Chondrocyte (in vitro differentiated cells): ENCODE data around the gene PAN2. TPM values are rescaled to one million over a fixed set of nuclear protein-coding genes. Genes with fewer than 3 reads are reported as not detected.

Source experiments
- DNase-seq: peaks from one replicate; pipeline ENCODE4 v3.0.0; 2021; ENCODE audit warnings: mixed read lengths, low spot score
- H3K27ac Mint-ChIP-seq: one replicate; pipeline ENCODE4 v1.8.0; 2021; ENCODE audit warnings: mild to moderate bottlenecking, moderate library complexity, mixed read lengths; ENCODE audit not compliant: unreplicated experiment
- H3K27me3 Mint-ChIP-seq: 2 replicates; pipeline ENCODE4 v1.8.0; 2021; ENCODE audit warnings: low read depth, mixed read lengths
- H3K36me3 Mint-ChIP-seq: 2 replicates; pipeline ENCODE4 v1.8.0; 2021; ENCODE audit warnings: low read depth, mixed read lengths
- H3K4me1 Mint-ChIP-seq: 2 replicates; pipeline ENCODE4 v1.8.0; 2021; ENCODE audit warnings: low read depth, mild to moderate bottlenecking, mixed read lengths
- H3K4me3 Mint-ChIP-seq: one replicate; pipeline ENCODE4 v1.8.0; 2021; ENCODE audit warnings: mild to moderate bottlenecking, moderate library complexity, mixed read lengths; ENCODE audit not compliant: unreplicated experiment
- H3K9me3 Mint-ChIP-seq: 2 replicates; pipeline ENCODE4 v1.8.0; 2021; ENCODE audit warnings: low read depth, mixed read lengths
- total RNA-seq: library from RNA; stranded (reverse); gene quantifications from 3 replicates; pipeline ENCODE4 v1.2.1, GENCODE V29; 2021
- TF ChIP-seq, protein P1 (sequence below): fragments of 200-600 bp; sonication (generic); IDR thresholded peaks from 2 replicates; pipeline ENCODE4 v1.5.0; 2021; ENCODE audit warnings: antibody characterized with exemption, mild to moderate bottlenecking, moderate library complexity

Gene PAN2
- total RNA-seq, 1 donor from 2014 or later: 27.6 TPM

DNA sequence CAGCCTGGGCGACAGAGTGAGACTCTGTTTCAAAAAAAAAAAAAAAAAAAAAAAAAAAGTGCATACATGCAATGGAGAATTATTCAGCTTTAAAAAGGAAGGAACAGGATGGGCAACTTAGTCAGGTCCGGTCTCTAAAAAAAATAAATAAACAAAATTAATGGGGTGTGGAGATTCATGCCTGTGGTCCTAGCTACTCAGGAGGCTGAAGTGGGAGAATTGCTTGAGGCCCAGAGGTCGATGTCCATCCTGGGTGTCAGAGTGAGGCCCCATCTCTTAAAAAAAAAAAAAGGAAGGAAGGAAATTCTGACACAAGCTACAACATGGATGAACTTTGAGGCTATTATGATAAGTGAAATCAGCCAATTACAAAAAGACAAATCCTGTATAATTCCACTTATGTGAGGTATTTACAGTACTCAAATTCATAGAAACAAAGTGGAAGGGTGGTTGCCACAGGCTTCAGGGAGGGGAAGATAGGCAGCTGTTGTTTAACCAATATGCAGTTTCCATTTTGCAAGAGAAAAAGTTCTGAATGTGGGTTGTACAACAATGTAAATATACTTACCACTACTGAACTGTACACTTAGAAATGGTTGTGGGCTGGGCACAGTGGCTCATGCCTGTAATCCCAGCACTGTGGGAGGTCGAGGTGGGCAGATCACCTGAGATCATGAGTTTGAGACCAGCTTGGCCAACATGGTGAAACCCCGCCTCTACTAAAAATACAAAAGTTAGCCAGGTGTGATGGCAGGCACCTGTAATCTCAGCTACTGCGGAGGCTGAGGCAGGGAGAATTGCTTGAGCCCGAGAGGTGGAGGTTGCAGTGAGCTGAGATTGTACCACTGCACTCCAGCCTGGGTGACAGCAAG lies 41.2 kb upstream of the PAN2 start:
- H3K9me3 Mint-ChIP-seq: peaks cover 10% of the 10 kb centered on the region
- H3K4me3 Mint-ChIP-seq: no peak overlapping the region
- H3K36me3 Mint-ChIP-seq: no peaks in the 10 kb centered on the region
- DNase-seq: no peak
- H3K27me3 Mint-ChIP-seq: peaks cover 7% of the 10 kb centered on the region
- no peaks in the 10 kb centered on the region for H3K4me1 Mint-ChIP-seq
- TF ChIP-seq, protein P1, sequence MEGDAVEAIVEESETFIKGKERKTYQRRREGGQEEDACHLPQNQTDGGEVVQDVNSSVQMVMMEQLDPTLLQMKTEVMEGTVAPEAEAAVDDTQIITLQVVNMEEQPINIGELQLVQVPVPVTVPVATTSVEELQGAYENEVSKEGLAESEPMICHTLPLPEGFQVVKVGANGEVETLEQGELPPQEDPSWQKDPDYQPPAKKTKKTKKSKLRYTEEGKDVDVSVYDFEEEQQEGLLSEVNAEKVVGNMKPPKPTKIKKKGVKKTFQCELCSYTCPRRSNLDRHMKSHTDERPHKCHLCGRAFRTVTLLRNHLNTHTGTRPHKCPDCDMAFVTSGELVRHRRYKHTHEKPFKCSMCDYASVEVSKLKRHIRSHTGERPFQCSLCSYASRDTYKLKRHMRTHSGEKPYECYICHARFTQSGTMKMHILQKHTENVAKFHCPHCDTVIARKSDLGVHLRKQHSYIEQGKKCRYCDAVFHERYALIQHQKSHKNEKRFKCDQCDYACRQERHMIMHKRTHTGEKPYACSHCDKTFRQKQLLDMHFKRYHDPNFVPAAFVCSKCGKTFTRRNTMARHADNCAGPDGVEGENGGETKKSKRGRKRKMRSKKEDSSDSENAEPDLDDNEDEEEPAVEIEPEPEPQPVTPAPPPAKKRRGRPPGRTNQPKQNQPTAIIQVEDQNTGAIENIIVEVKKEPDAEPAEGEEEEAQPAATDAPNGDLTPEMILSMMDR: no peak
- no peak overlapping the region for H3K27ac Mint-ChIP-seq

DNA sequence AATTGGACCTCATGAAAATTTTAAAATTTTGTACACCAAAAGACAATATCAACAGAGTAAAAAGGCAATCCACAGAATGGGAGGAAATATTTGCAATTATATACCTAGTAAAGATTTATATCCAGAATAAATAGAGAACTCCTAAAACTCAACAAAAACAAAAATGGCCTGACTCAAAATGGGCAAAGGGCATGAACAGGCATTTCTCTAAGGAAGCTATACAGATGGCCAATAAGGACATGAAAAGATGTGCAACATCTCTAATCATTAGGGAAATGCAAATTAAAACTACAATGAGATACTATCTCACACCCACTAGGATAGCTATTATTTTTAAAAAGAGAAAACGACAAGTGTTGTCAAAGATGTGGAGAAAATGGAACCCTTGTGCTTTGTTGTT lies 39.7 kb upstream of the PAN2 start:
- Mint-ChIP-seq H3K4me3 (no peak overlapping the region), H3K9me3 (peaks cover 10% of the 10 kb centered on the region), H3K27me3 (peaks cover 7% of the 10 kb centered on the region), H3K27ac (no peak overlapping the region), H3K4me1 (no peaks in the 10 kb centered on the region), H3K36me3 (no peaks in the 10 kb centered on the region)
- no peak for DNase-seq
- TF ChIP-seq, protein P1: no peak

DNA sequence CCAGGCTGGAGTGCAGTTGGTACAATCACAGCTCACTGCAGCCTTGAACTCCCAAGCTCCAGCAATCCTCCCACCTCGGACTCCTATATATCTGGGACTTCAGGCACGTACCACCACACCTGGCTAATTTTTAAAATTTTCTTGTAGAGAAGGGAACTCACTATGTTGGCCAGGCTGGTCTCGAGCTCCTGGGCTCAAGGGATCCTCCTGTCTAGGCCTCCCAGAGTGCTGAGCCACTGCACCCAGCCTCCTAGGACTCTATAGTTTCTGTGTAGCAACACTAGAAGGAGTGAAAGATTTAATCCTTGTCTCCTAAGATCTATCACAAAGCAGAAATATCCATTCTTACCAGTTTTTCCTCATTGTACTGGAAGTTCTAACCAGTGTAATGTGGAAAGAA lies 33.1 kb upstream of the PAN2 start:
- Mint-ChIP-seq H3K27me3 (peaks cover 7% of the 10 kb centered on the region), H3K4me1 (no peaks in the 10 kb centered on the region)

DNA sequence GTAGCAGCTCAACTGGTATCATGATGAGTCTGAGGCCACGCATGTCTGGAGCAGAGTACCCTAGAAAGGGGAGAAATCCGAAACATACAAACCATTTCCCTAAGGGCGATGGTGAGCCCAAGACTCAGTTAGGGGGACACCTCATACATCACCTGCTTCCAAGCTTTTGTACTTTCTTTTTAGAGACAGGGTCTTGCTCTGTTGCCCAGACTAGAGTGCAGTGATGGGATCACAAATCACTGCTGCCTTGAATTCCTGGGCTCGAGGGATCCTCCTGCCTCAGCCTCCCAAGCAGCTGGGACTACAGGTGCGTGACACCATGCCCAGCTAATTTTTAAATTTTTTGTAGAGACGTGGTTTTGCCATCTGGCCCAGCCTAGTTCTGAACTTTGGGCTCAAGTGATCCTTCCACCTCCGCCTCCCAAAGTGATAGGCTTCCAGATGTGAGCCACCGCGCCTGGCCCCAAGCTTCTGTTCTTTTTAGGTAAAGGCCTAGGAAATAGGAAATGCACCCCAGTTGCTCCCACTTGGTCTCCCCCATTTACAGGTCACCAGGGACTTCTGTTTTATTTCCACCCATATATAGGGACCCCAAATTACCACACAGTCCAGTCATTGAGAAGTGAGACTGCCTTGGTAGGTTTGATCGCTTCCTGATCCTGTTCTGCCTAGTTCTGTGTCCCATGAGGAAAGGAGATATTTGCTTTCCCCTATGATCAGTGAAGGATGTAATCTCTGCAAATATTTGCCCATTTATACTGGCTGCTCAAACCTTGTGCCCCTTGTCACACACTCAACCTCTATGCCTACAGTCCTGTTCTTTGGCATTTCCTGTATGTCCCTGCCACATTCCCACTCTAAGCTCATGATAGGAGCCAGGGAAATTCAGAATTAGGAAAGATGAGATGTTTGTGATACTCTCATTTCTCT lies 28.6 kb upstream of the PAN2 start, which contains the start of gene APOF:
TSS of gene APOF (minus strand) at position 728 of the 930 bp plus-strand sequence. CDS start at position 616, 112 bp downstream.
- Mint-ChIP-seq H3K27me3 (no peaks in the 10 kb centered on the region), H3K36me3 (no peaks in the 10 kb centered on the region), H3K9me3 (no peaks in the 10 kb centered on the region), H3K4me3 (no peak within 1 kb of the TSS), H3K27ac (no peak within 1 kb of the TSS), H3K4me1 (peaks cover 30% of the 10 kb centered on the region)
- TF ChIP-seq, protein P1: no peak
- no peak for DNase-seq

More for the DNA sequence above, 33.1 kb upstream of the PAN2 start:
- TF ChIP-seq, protein P1: no peak
- no peak overlapping the region for H3K27ac Mint-ChIP-seq
- no peaks in the 10 kb centered on the region for H3K36me3 Mint-ChIP-seq
- no peak overlapping the region for H3K4me3 Mint-ChIP-seq
- no peak for DNase-seq
- H3K9me3 Mint-ChIP-seq: no peaks in the 10 kb centered on the region

DNA sequence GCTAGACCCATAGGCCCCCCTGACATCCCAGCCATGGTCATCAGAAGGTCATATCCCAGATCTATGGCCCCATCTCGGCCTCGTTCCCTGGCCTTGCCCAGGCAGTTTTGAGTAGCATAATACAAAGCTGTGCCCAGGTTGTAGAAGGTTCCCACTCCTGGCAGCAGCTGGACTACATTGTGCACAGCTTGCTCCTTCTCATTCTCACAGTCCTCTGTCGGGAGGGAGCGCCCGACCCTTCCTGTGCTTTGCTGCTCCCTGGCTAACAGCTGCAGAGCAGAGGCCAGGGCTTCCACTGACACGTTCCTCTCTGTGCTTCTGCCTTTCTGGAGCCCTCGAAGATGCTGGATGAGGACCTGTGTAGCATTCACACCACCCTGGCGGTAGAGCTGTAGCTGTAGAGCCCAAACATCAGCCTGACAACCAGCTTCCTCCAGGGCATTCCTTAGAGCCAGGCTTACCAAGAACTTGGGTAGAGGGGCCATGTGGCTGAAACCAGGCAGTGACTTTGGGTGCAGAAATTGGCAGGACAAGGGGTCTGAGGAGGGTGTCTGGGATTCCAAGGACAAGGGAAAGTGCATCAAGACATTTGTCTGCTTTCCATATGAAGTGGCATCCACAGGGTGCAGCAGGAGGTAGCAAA lies 27.8 kb upstream of the PAN2 start:
- DNase-seq: no peak
- Mint-ChIP-seq H3K27ac (no peak overlapping the region), H3K4me3 (peak overlapping the region; percentile 93), H3K9me3 (no peaks in the 10 kb centered on the region), H3K36me3 (no peaks in the 10 kb centered on the region), H3K27me3 (no peaks in the 10 kb centered on the region), H3K4me1 (peaks cover 30% of the 10 kb centered on the region)
- TF ChIP-seq, protein P1: no peak
